GM19193 (cell line): Measurements from ENCODE around the gene GRIN3A.

Experiments
- POLR2A ChIP-seq: IDR thresholded peaks from 4 replicates; pipeline ENCODE4 v1.6.1; 2011; ENCODE audit not compliant: insufficient read depth, insufficient read length; ENCODE audit errors: extremely low read depth

Gene GRIN3A

DNA sequence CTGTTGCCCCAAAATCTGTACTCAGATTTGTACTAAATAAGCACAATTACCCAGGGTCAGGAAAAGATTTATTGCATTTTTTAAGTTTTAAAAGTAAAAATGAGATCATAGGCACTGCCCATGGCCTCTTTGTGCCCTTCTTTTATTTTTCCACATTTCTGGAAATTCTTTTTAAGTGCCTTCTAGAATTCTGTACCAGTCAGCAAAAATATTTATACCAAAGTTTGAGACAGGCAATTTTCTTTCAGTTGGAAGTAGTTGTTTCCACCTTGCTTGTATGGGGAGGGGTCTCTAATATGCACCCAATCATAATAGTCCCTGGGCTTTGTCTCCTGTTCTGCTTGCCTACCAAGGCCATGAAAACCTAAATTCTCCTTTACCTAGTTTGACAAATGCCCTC, 210.4 kb downstream of the GRIN3A start:
- no peak for TF ChIP-seq POLR2A

- no peak for TF ChIP-seq POLR2A
Measured at GRCh38 chr9:101527066-101527465, 211.4 kb downstream of the GRIN3A start.

DNA sequence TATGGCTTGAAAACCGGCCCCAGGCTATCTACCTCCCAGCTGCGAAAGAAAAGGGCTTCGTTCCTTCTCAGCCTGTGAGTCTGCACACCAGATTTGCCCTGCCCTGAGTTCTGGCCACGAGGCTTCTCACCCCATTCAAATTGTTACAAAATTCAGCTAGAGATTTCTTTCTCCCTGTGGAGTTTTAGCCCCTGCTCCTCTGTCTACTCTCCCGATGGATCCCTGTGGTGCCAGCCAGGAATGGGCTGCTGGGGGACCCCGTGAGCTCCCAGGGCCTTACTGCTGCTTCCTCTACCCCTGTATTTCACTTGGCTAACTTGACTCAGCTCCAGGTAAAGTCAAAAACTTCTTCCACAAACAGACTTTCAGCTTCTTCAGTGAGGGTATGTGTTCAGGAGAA, 214.1 kb downstream of the GRIN3A start:
- no peak for TF ChIP-seq POLR2A
